OCI-LY3 (cell line): ENCODE measurements around the gene S1PR3.

ENCODE experiments used
- H2AFZ ChIP-seq: fragments of 200-600, 300-600 bp; shearing (Covaris generic); 2 replicates; pipeline ENCODE4 v1.6.0; 2014; ENCODE audit warnings: antibody characterized with exemption, low read depth, low read length
- H3K27ac ChIP-seq: fragments of 200-600, 300-600 bp; sonication (generic); 2 replicates; pipeline ENCODE4 v1.5.1; 2014; ENCODE audit warnings: mild to moderate bottlenecking, low read length, moderate library complexity, mixed read lengths
- H3K27me3 ChIP-seq: fragments of 200-600, 300-600 bp; sonication (generic); 2 replicates; pipeline ENCODE4 v1.6.1; 2014; ENCODE audit warnings: low read depth, low read length, mixed read lengths
- H3K36me3 ChIP-seq: fragments of 200-600, 300-600 bp; sonication (generic); replicated peaks from 2 replicates; pipeline ENCODE3; 2014; ENCODE audit warnings: low read depth, low read length, mixed read lengths
- H3K4me1 ChIP-seq: fragments of 300-600, 200-600 bp; sonication (generic); 2 replicates; pipeline ENCODE4 v1.6.1; 2014; ENCODE audit warnings: low read length, mixed read lengths
- H3K4me2 ChIP-seq: fragments of 200-600, 300-600 bp; sonication (generic); 2 replicates; pipeline ENCODE4 v1.6.1; 2014; ENCODE audit warnings: low read length, mixed read lengths
- H3K4me3 ChIP-seq: fragments of 300-600, 200-600 bp; sonication (generic); 2 replicates; pipeline ENCODE4 v1.5.1; 2014; ENCODE audit warnings: antibody characterized with exemption, mild to moderate bottlenecking, low read length, moderate library complexity
- H3K79me2 ChIP-seq: fragments of 300-600, 200-600 bp; shearing (Covaris generic); 2 replicates; pipeline ENCODE4 v1.6.1; 2014; ENCODE audit warnings: mild to moderate bottlenecking, low read length, mixed read lengths
- H3K9ac ChIP-seq: fragments of 300-600, 200-600 bp; shearing (Covaris generic); 2 replicates; pipeline ENCODE4 v1.6.0; 2014; ENCODE audit warnings: mild to moderate bottlenecking, low read length, moderate library complexity
- H3K9me3 ChIP-seq: fragments of 200-600, 300-600 bp; shearing (Covaris generic); 2 replicates; pipeline ENCODE4 v1.6.1; 2014; ENCODE audit warnings: low read length, mixed read lengths; ENCODE audit not compliant: insufficient read depth
- H4K20me1 ChIP-seq: fragments of 200-600, 300-600 bp; sonication (generic); 2 replicates; pipeline ENCODE4 v1.6.1; 2016; ENCODE audit warnings: low read length, mixed read lengths; ENCODE audit not compliant: insufficient read depth
- EZH2phosphoT487 ChIP-seq: fragments of 200-600 bp; shearing (Covaris generic); IDR thresholded peaks from 2 replicates; pipeline ENCODE4 v1.6.1; 2018; ENCODE audit warnings: antibody characterized with exemption, mixed run types, low read depth
- TF ChIP-seq, protein P1 (sequence below): fragments of 200-600, 300-600 bp; sonication (generic); IDR thresholded peaks from 2 replicates; pipeline ENCODE4 v1.5.1; 2014; ENCODE audit warnings: antibody characterized with exemption, low read length, low read depth

The S1PR3 gene

DNA sequence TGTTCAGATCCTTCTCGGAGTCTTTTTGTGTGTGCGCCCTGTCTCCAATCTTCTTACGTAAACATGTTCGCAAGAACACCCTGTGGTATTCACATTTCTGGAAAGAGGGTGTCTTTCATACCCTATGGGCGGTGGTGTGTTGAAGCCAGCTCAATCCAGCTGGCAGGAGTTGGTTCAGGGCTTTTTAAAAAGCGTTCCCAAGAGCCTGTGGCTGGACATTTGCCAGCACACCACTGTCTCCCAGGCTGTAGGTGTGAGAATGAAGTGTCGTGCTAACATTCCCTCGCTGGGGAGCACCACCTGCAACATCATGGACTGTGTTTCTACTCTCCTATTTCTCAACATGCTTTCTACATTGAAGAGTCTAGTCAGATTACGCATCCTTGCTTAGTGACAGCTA lies 51.7 kb downstream of the S1PR3 start:
- H3K27me3 ChIP-seq: no peaks in the 10 kb centered on the region
- H4K20me1 ChIP-seq: no peaks in the 10 kb centered on the region
- H3K9ac ChIP-seq: no peak overlapping the region
- H3K4me1 ChIP-seq: no peaks in the 10 kb centered on the region
- H3K4me2 ChIP-seq: no peak overlapping the region
- H3K79me2 ChIP-seq: no peaks in the 10 kb centered on the region
- no peak overlapping the region for H2AFZ ChIP-seq
- no peak overlapping the region for H3K4me3 ChIP-seq
- no peak overlapping the region for H3K27ac ChIP-seq
- no peak for TF ChIP-seq EZH2phosphoT487
- TF ChIP-seq, protein P1, sequence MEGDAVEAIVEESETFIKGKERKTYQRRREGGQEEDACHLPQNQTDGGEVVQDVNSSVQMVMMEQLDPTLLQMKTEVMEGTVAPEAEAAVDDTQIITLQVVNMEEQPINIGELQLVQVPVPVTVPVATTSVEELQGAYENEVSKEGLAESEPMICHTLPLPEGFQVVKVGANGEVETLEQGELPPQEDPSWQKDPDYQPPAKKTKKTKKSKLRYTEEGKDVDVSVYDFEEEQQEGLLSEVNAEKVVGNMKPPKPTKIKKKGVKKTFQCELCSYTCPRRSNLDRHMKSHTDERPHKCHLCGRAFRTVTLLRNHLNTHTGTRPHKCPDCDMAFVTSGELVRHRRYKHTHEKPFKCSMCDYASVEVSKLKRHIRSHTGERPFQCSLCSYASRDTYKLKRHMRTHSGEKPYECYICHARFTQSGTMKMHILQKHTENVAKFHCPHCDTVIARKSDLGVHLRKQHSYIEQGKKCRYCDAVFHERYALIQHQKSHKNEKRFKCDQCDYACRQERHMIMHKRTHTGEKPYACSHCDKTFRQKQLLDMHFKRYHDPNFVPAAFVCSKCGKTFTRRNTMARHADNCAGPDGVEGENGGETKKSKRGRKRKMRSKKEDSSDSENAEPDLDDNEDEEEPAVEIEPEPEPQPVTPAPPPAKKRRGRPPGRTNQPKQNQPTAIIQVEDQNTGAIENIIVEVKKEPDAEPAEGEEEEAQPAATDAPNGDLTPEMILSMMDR: no peak
- H3K36me3 ChIP-seq: no peaks in the 10 kb centered on the region
- no peaks in the 10 kb centered on the region for H3K9me3 ChIP-seq

GRCh38 chr9:89044104-89044503 lies 52.8 kb downstream of the S1PR3 start:
- H3K79me2 ChIP-seq: no peaks in the 10 kb centered on the region
- no peak overlapping the region for H3K4me2 ChIP-seq
- no peak overlapping the region for H3K27ac ChIP-seq
- no peaks in the 10 kb centered on the region for H3K4me1 ChIP-seq
- no peaks in the 10 kb centered on the region for H3K9me3 ChIP-seq
- H4K20me1 ChIP-seq: no peaks in the 10 kb centered on the region
- H3K27me3 ChIP-seq: no peaks in the 10 kb centered on the region
- TF ChIP-seq EZH2phosphoT487: no peak
- TF ChIP-seq, protein P1: no peak
- no peak overlapping the region for H3K4me3 ChIP-seq
- H2AFZ ChIP-seq: no peak overlapping the region
- H3K9ac ChIP-seq: no peak overlapping the region
- no peaks in the 10 kb centered on the region for H3K36me3 ChIP-seq

GRCh38 chr9:89044881-89045280 lies 53.6 kb downstream of the S1PR3 start:
- Histone ChIP-seq H2AFZ (no peak overlapping the region), H3K4me1 (no peaks in the 10 kb centered on the region), H3K4me2 (no peak overlapping the region), H3K79me2 (no peaks in the 10 kb centered on the region), H3K36me3 (no peaks in the 10 kb centered on the region), H3K27me3 (no peaks in the 10 kb centered on the region), H4K20me1 (no peaks in the 10 kb centered on the region), H3K4me3 (no peak overlapping the region), H3K27ac (no peak overlapping the region), H3K9ac (no peak overlapping the region), H3K9me3 (no peaks in the 10 kb centered on the region)
- no peak for TF ChIP-seq EZH2phosphoT487
- TF ChIP-seq, protein P1: no peak

DNA sequence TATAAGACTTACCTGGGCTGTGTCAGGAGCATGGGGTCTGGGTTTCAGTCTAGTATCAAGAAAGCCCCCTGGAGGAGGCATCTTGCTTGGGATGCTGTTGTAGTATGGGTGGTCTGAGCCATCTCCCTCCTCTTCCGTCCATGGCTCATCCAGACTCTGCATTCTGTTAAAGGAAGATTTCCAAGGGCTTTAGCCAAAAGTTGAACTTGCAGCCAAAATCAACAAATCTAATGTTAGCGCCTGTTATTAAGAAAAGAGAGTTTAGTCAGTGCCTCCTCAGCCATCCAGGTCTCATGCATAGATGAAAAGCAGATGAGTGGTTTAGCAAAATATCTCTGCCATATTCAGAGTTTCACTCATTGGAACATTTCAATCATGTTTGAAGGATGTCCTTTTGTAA lies 55.6 kb downstream of the S1PR3 start:
- H3K9me3 ChIP-seq: no peaks in the 10 kb centered on the region
- H3K4me1 ChIP-seq: no peaks in the 10 kb centered on the region
- no peak overlapping the region for H3K4me2 ChIP-seq
- H4K20me1 ChIP-seq: no peaks in the 10 kb centered on the region
- H3K4me3 ChIP-seq: no peak overlapping the region
- H3K36me3 ChIP-seq: no peaks in the 10 kb centered on the region
- no peak for TF ChIP-seq EZH2phosphoT487
- TF ChIP-seq, protein P1: no peak
- H2AFZ ChIP-seq: no peak overlapping the region
- H3K9ac ChIP-seq: no peak overlapping the region
- H3K27me3 ChIP-seq: no peaks in the 10 kb centered on the region
- no peaks in the 10 kb centered on the region for H3K79me2 ChIP-seq
- H3K27ac ChIP-seq: no peak overlapping the region
